ENCODE results near the gene CHD6. TPM values are rescaled to one million over a fixed set of nuclear protein-coding genes. Genes with fewer than 3 reads are reported as not detected.

The CHD6 gene
- total RNA-seq, 4 donors from 2014 or later: 21.5 to 97.6 (median 53.7) TPM

DNA sequence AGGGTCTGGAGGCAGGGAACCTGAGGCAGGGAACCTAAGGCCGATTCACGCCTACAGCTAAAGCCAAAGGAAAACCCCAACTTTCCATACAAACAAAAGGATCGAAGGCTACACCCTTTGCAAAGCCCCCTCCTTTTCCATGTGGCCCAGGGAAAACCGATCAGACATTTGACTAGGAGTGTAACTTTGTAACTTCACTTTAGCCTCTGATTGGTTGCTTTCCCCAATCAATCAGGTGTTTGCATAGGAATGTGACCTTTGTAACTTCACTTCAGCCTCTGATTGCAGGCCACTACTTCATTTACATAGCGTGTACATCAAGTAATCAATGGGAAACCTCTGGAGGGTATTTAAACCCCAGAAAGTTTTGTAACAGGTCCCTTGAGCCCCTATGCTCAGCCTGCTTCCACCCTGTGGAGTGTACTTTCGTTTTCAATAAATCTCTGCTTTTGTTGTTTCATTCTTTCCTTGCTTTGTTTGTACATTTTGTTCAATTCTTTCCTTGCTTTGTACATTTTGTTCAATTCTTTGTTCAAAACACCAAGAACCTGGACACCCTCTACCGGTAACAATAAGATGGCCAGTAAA, 43.3 kb downstream of the CHD6 start:
- H3K4me1 ChIP-seq: peaks cover 0 to 4% of the 10 kb centered on the region in 2 donors
- DNase-seq: no peak
- no peak overlapping the region for H3K27ac ChIP-seq
- intact Hi-C loops (cut with DNase I; ENCODE audit: low total_unique reads): no loop called here
- no peak overlapping the region for H3K4me3 ChIP-seq
- H3K27me3 ChIP-seq: no peaks in the 10 kb centered on the region
- H3K36me3 ChIP-seq: no peaks in the 10 kb centered on the region
- H3K9me3 ChIP-seq: no peaks in the 10 kb centered on the region
- TF ChIP-seq, protein P1, sequence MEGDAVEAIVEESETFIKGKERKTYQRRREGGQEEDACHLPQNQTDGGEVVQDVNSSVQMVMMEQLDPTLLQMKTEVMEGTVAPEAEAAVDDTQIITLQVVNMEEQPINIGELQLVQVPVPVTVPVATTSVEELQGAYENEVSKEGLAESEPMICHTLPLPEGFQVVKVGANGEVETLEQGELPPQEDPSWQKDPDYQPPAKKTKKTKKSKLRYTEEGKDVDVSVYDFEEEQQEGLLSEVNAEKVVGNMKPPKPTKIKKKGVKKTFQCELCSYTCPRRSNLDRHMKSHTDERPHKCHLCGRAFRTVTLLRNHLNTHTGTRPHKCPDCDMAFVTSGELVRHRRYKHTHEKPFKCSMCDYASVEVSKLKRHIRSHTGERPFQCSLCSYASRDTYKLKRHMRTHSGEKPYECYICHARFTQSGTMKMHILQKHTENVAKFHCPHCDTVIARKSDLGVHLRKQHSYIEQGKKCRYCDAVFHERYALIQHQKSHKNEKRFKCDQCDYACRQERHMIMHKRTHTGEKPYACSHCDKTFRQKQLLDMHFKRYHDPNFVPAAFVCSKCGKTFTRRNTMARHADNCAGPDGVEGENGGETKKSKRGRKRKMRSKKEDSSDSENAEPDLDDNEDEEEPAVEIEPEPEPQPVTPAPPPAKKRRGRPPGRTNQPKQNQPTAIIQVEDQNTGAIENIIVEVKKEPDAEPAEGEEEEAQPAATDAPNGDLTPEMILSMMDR (IDR thresholded peaks at IDR 0.05): no peak
- no peak for TF ChIP-seq POLR2A (IDR thresholded peaks at IDR 0.05)

DNA sequence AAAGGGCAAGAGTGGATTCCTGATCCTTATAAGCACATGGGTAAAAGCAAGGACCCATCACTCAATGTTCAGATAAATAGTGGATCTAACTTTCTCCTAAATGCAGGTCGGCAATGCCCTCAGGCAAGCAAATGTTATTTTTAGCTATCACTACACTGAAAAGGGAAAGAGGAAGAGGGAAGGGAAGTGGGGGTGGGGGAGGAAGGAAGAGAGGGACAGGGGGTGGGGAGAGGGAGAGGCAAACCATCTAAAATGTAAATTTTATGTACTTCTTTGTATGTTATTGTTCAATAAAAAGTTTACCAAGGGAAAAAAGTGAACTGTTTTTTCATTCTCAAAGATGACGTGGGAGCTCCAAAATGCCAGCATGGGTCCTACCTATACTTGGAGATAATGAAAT, 44.2 kb downstream of the CHD6 start:
- intact Hi-C loops (cut with DNase I; ENCODE audit: low total_unique reads): no loop called here
- Histone ChIP-seq H3K27ac (no peak overlapping the region), H3K27me3 (no peaks in the 10 kb centered on the region), H3K4me3 (no peak overlapping the region), H3K9me3 (no peaks in the 10 kb centered on the region), H3K36me3 (no peaks in the 10 kb centered on the region), H3K4me1 (peaks cover 0 to 5% of the 10 kb centered on the region in 2 donors)
- TF ChIP-seq POLR2A (IDR thresholded peaks at IDR 0.05): no peak
- TF ChIP-seq, protein P1 (IDR thresholded peaks at IDR 0.05): no peak
- no peak for DNase-seq

DNA sequence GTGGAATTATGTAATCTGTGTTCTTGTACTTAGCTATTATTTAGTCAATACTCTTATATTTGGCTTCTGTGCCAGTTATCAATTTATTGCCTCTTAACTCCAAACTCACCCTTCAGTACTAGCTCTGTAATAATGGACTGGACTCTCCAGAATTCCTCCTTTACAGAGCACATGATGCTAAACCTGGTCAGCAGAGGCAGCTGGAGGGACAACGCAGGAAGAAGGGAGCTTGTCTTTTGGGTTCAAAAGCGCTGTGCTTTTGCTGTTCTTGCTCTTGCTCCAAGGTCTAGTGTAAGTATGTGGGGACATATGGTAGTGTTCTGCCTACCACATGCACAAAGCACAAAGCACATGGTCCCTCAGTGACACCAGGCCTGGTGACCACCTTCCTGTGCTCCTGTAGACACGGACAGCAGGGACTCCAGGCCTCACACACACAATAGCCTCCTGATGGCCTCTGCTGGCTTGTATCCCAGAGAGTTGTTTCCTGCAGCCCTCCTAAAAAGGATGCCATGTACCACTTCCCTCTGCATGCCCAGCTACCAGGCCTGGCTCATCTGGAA, 46.1 kb downstream of the CHD6 start:
- intact Hi-C loops (cut with DNase I; ENCODE audit: low total_unique reads): no loop called here
- TF ChIP-seq, protein P1 (IDR thresholded peaks at IDR 0.05): no peak
- no peak for TF ChIP-seq POLR2A (IDR thresholded peaks at IDR 0.05)
- H3K4me1 ChIP-seq: peaks cover 0 to 9% of the 10 kb centered on the region in 2 donors

DNA sequence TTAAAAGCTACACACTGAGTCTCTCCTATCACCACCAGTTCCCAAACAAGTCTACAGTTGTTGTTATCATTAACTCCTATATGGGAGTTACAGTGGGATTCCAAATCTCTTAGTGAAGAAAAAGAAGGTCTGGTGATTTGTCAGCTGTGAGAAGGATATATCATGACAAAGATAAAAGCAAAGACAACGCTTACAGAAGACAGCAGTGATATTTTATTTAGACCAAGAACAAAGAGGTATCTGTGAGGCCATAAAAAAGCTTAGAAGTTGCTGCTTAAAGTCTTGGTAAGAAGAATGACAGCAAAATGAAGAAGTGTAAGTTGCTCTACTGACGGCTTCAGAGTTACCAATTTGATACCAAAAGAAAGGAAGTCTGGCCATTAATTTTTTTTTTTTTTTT, 47.2 kb downstream of the CHD6 start:
- intact Hi-C loops (cut with DNase I; ENCODE audit: low total_unique reads): no loop called here
- Histone ChIP-seq H3K36me3 (no peaks in the 10 kb centered on the region), H3K27me3 (no peaks in the 10 kb centered on the region), H3K4me1 (peaks cover 0 to 9% of the 10 kb centered on the region in 2 donors), H3K4me3 (no peak overlapping the region), H3K9me3 (no peaks in the 10 kb centered on the region), H3K27ac (no peak overlapping the region)
- no peak for TF ChIP-seq POLR2A (IDR thresholded peaks at IDR 0.05)
- TF ChIP-seq, protein P1 (IDR thresholded peaks at IDR 0.05): no peak
- DNase-seq: no peak

More for the DNA sequence above, 46.1 kb downstream of the CHD6 start:
- H3K4me3 ChIP-seq: no peak overlapping the region
- DNase-seq: no peak
- H3K27me3 ChIP-seq: no peaks in the 10 kb centered on the region
- no peaks in the 10 kb centered on the region for H3K9me3 ChIP-seq
- no peak overlapping the region for H3K27ac ChIP-seq
- no peaks in the 10 kb centered on the region for H3K36me3 ChIP-seq

DNA sequence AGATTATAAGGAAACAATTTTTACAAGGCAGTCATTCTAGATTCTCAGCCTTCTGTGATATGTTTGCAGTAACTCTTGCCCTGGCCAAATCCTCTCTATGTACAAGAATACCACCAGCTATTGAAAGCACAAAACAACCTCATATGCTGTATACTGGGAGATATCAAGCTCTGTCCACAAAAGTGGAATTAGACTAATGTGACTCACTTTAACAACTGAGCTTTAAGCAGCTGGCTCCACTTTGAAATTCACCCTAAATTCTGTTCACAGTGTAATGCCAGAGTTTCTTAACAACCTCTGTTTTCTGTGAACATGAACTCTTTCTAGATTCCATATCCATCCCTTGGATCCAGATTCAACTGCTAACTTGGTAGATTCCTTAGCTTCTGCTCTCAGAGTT, 47.6 kb downstream of the CHD6 start:
- TF ChIP-seq POLR2A (IDR thresholded peaks at IDR 0.05): no peak
- TF ChIP-seq, protein P1 (IDR thresholded peaks at IDR 0.05): no peak
- H3K36me3 ChIP-seq: no peaks in the 10 kb centered on the region
- intact Hi-C loops (cut with DNase I; ENCODE audit: low total_unique reads): no loop called here
- no peak for DNase-seq
- H3K4me3 ChIP-seq: no peak overlapping the region
- H3K27ac ChIP-seq: no peak overlapping the region
- no peaks in the 10 kb centered on the region for H3K9me3 ChIP-seq
- peaks cover 0 to 9% of the 10 kb centered on the region in 2 donors for H3K4me1 ChIP-seq
- no peaks in the 10 kb centered on the region for H3K27me3 ChIP-seq

Measured in uterus (tissue), 4 donors.